Heart left ventricle (tissue), 13 donors: ENCODE data around the gene MACROD1.

ENCODE experiments used
- POLR2A ChIP-seq, 2 donors: fragments of 450-650 bp; IDR thresholded peaks; one replicate each; pipeline ENCODE4 v1.6.1; 2017; ENCODE audit warnings: antibody characterized with exemption in 2 of 2, mild to moderate bottlenecking in 2 of 2, moderate library complexity in 2 of 2
- TF ChIP-seq, protein P1 (sequence below), 12 donors: fragments of 200-600 bp; sonication (generic) in 4 of 12; IDR thresholded peaks; one replicate each; pipeline versions ENCODE4 v1.5.0 to v1.8.0; 2018 to 2022; ENCODE audit warnings: antibody characterized with exemption in 12 of 12, mild to moderate bottlenecking in 5 of 12
- donor health status: ischemic (EF 13 %, LVEDD 7.1; RV severe dilation, severe dysfunction).
- donor health status: DM: no; HTN: yes; CAD: no.
- donor health status: DM: no; HTN: no; CAD: no.
- donor health status: ischemic (EF 25% LVEDD 6.9; RV normal size, moderate dysfunction).
- donor health status: ischemic (EF 25% LVEDD 5.7; RV mildly dilated, moderate dysfunction).
- donor health status: ischemic (EF 35%, LVEDD 5.7; RV mildly dilated, moderate dysfunction).
- donor health status: nonischemic (EF 11% LVEDD 7.7; RV severe dilation, severe dysfunction).
- donor health status: DM: yes; HTN: yes; CAD: no.
- donor health status: PGD.
- donor health status: ischemic (EF 29% LVEDD 5.4; RV normal size, mild dysfunction).
- donor health status: nonischemic (EF 23%, LVEDD 6.1; RV moderate dilation, normal function).

- TF ChIP-seq, protein P1, sequence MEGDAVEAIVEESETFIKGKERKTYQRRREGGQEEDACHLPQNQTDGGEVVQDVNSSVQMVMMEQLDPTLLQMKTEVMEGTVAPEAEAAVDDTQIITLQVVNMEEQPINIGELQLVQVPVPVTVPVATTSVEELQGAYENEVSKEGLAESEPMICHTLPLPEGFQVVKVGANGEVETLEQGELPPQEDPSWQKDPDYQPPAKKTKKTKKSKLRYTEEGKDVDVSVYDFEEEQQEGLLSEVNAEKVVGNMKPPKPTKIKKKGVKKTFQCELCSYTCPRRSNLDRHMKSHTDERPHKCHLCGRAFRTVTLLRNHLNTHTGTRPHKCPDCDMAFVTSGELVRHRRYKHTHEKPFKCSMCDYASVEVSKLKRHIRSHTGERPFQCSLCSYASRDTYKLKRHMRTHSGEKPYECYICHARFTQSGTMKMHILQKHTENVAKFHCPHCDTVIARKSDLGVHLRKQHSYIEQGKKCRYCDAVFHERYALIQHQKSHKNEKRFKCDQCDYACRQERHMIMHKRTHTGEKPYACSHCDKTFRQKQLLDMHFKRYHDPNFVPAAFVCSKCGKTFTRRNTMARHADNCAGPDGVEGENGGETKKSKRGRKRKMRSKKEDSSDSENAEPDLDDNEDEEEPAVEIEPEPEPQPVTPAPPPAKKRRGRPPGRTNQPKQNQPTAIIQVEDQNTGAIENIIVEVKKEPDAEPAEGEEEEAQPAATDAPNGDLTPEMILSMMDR (IDR thresholded peaks at IDR 0.05), result no peak
- no peak for TF ChIP-seq POLR2A (IDR thresholded peaks at IDR 0.05)
Observed at GRCh38 chr11:64151337-64151736, 14.6 kb downstream of the MACROD1 start.
